Natural killer cell (primary cell): ENCODE results near the gene TRAK1. TPM values are rescaled to one million over a fixed set of nuclear protein-coding genes. Genes with fewer than 3 reads are reported as not detected.

Experiments used
- ATAC-seq, 3 donors: fragments of 150-1000 bp in 2 of 3; fragments of 200-7000 bp in 1 of 3; cut with Tn5 transposase; 1 replicate in 1 of 3; 2 replicates in 2 of 3; pipeline ENCODE4 v1.10.0; 2021; ENCODE audit warnings: mild to moderate bottlenecking in 2 of 3, moderate library complexity in 2 of 3
- DNase-seq, 2 donors: peaks; one replicate each; pipeline versions ENCODE4 v3.0.0 to v3.0.0-alpha.2; 2013 to 2021; ENCODE audit warnings: mixed read lengths in 1 of 2
- H3K27ac ChIP-seq: one replicate; pipeline ENCODE4 v1.5.1; 2013; ENCODE audit warnings: mild to moderate bottlenecking, low read length
- H3K27me3 ChIP-seq: one replicate; pipeline ENCODE4 v1.6.1; 2013; ENCODE audit warnings: low read length; ENCODE audit not compliant: control insufficient read depth, insufficient read depth
- H3K36me3 ChIP-seq: one replicate; pipeline ENCODE4 v1.6.1; 2013; ENCODE audit warnings: low read length; ENCODE audit not compliant: control insufficient read depth, insufficient read depth
- H3K4me1 ChIP-seq: one replicate; pipeline ENCODE4 v1.6.1; 2013; ENCODE audit warnings: low read length; ENCODE audit not compliant: control insufficient read depth, insufficient read depth
- H3K4me3 ChIP-seq: one replicate; pipeline ENCODE4 v1.5.1; 2013; ENCODE audit warnings: low read length
- H3K9me3 ChIP-seq: one replicate; pipeline ENCODE4 v1.6.1; 2013; ENCODE audit warnings: low read length; ENCODE audit not compliant: control insufficient read depth, insufficient read depth
- H3K27ac Mint-ChIP-seq, 2 donors: one replicate each; pipeline ENCODE4 v1.8.0; 2022; ENCODE audit warnings: mild to moderate bottlenecking in 2 of 2, mixed read lengths in 2 of 2, moderate library complexity in 1 of 2
- H3K27me3 Mint-ChIP-seq, 2 donors: one replicate each; pipeline ENCODE4 v1.8.0; 2022; ENCODE audit warnings: low read depth in 2 of 2, mixed read lengths in 2 of 2
- H3K36me3 Mint-ChIP-seq: one replicate; pipeline ENCODE4 v1.8.0; 2022; ENCODE audit warnings: mixed read lengths
- H3K4me1 Mint-ChIP-seq, 2 donors: one replicate each; pipeline ENCODE4 v1.8.0; 2022; ENCODE audit warnings: mixed read lengths in 2 of 2
- H3K4me3 Mint-ChIP-seq: one replicate; pipeline ENCODE4 v1.8.0; 2022; ENCODE audit warnings: mild to moderate bottlenecking, moderate library complexity, mixed read lengths
- H3K9me3 Mint-ChIP-seq, 2 donors: one replicate each; pipeline ENCODE4 v1.8.0; 2022; ENCODE audit warnings: mixed read lengths in 2 of 2
- CTCF ChIP-seq: fragments of 200-600 bp; IDR thresholded peaks from one replicate; pipeline ENCODE4 v1.8.0; 2022; ENCODE audit warnings: antibody characterized with exemption
- WGBS: methylation state at CpG from one replicate; pipeline ENCODE4 v1.1.7; 2013; ENCODE audit warnings: missing lambda C conversion rate; ENCODE audit not compliant: insufficient coverage; 5-methylcytosine and 5-hydroxymethylcytosine counted together
- intact Hi-C: fragments of 100-400 bp; cut with micrococcal nuclease; formaldehyde crosslinking; loops from one replicate; pipeline ENCODE4 v1.14.2; 2022
- total RNA-seq, 4 donors: library from RNA; stranded (reverse); fragments of 120-200 nt in 1 of 4; gene quantifications; one replicate each; pipeline versions ENCODE4 v1.2.3 to v1.2.4, GENCODE V29; 2013 to 2022

Gene TRAK1
- total RNA-seq, 3 donors from 2014 or later (not counting 1 experiment from before 2014, with no cell fraction given), result 30.7 to 31.8 (median 31.8) TPM

- Mint-ChIP-seq H3K27me3 (no peaks in the 10 kb centered on the region), H3K4me3 (no peak overlapping the region), H3K36me3 (no peaks in the 10 kb centered on the region), H3K27ac (no peak overlapping the region), H3K4me1 (peaks cover 18 to 24% of the 10 kb centered on the region in 2 donors), H3K9me3 (no peaks in the 10 kb centered on the region)
- H3K4me1 ChIP-seq, result peaks cover 13% of the 10 kb centered on the region
- no peak overlapping the region for H3K4me3 ChIP-seq
- no peak for DNase-seq
- H3K27ac ChIP-seq, result no peak overlapping the region
- no peaks in the 10 kb centered on the region for H3K36me3 ChIP-seq
- H3K9me3 ChIP-seq, result no peaks in the 10 kb centered on the region
- no peaks in the 10 kb centered on the region for H3K27me3 ChIP-seq
- TF ChIP-seq CTCF, result no peak
- no peak for ATAC-seq
- WGBS, result 91% methylated on average over 9 of the region's 9 CpGs
- intact Hi-C loops, result no loop called here
These were observed 86.6 kb downstream of the TRAK1 start for GRCh38 chr3:42177801-42178150.

- Histone ChIP-seq H3K27ac (no peak overlapping the region), H3K36me3 (no peaks in the 10 kb centered on the region), H3K27me3 (no peaks in the 10 kb centered on the region), H3K9me3 (no peaks in the 10 kb centered on the region), H3K4me1 (no peaks in the 10 kb centered on the region), H3K4me3 (no peak overlapping the region)
- H3K9me3 Mint-ChIP-seq, result no peaks in the 10 kb centered on the region
- H3K36me3 Mint-ChIP-seq, result no peaks in the 10 kb centered on the region
- 80% methylated on average over 7 of the region's 7 CpGs for WGBS
- TF ChIP-seq CTCF, result no peak
- H3K4me3 Mint-ChIP-seq, result no peak overlapping the region
- no peak for DNase-seq
- intact Hi-C loops, result no loop called here
- peaks cover 7 to 12% of the 10 kb centered on the region in 2 donors for H3K4me1 Mint-ChIP-seq
- ATAC-seq, result no peak
- H3K27ac Mint-ChIP-seq, result no peak overlapping the region
- H3K27me3 Mint-ChIP-seq, result no peaks in the 10 kb centered on the region
These were observed 88.1 kb downstream of the TRAK1 start for GRCh38 chr3:42179110-42179725.

- intact Hi-C loops, result no loop called here
- Histone ChIP-seq H3K4me3 (no peak overlapping the region), H3K36me3 (peaks cover 7% of the 10 kb centered on the region), H3K9me3 (no peaks in the 10 kb centered on the region), H3K4me1 (no peaks in the 10 kb centered on the region), H3K27me3 (no peaks in the 10 kb centered on the region), H3K27ac (no peak overlapping the region)
- Mint-ChIP-seq H3K4me3 (no peak overlapping the region), H3K27me3 (no peaks in the 10 kb centered on the region), H3K9me3 (no peaks in the 10 kb centered on the region), H3K27ac (no peak overlapping the region), H3K4me1 (peaks cover 7 to 12% of the 10 kb centered on the region in 2 donors), H3K36me3 (no peaks in the 10 kb centered on the region)
- no peak for DNase-seq
- no peak for ATAC-seq
- TF ChIP-seq CTCF, result no peak
- WGBS, result 94% methylated on average over 8 of the region's 8 CpGs
These were observed 89.7 kb downstream of the TRAK1 start for GRCh38 chr3:42180901-42181300.

GRCh38 chr3:42182555-42182954 is 91.4 kb downstream of the TRAK1 start:
- WGBS, result 75% methylated on average over 2 of the region's 3 CpGs
- no peaks in the 10 kb centered on the region for H3K4me1 ChIP-seq
- no peak overlapping the region for H3K4me3 Mint-ChIP-seq

More at GRCh38 chr3:42182555-42182954, 91.4 kb downstream of the TRAK1 start:
- Histone ChIP-seq H3K36me3 (peaks cover 10% of the 10 kb centered on the region), H3K27ac (no peak overlapping the region), H3K9me3 (no peaks in the 10 kb centered on the region), H3K4me3 (no peak overlapping the region), H3K27me3 (no peaks in the 10 kb centered on the region)
- TF ChIP-seq CTCF, result no peak
- Mint-ChIP-seq H3K36me3 (no peaks in the 10 kb centered on the region), H3K27ac (no peak overlapping the region), H3K9me3 (no peaks in the 10 kb centered on the region), H3K4me1 (peaks cover 7 to 12% of the 10 kb centered on the region in 2 donors), H3K27me3 (no peaks in the 10 kb centered on the region)
- intact Hi-C loops, result no loop called here
- ATAC-seq, result no peak
- no peak for DNase-seq
